PC-3 (cell line): ENCODE data around the gene MED12L. TPM values are rescaled to one million over a fixed set of nuclear protein-coding genes. Genes with fewer than 3 reads are reported as not detected.

ENCODE experiments used
- ATAC-seq: fragments of 200-7000 bp; cut with Tn5 transposase; 2 replicates; pipeline ENCODE4 v1.9.1; 2020; ENCODE audit warnings: mild to moderate bottlenecking, moderate library complexity
- BruUV-seq: library from RNA; stranded (reverse); fragments of 400-500 nt; replicated peaks from 2 replicates; lab custom pipeline; 2021; lab: Mats Ljungman, UMichigan
- CTCF ChIA-PET: fragments of 300-600 bp; sonication (Branson Sonifier 250); formaldehyde crosslinking; loops from one replicate; lab custom pipeline; 2022; ENCODE audit warnings: antibody characterized with exemption; lab: Charles Lee
- POLR2A ChIA-PET: fragments of 300-600 bp; sonication (Branson Sonifier 250); formaldehyde crosslinking; loops from one replicate; lab custom pipeline; 2022; ENCODE audit warnings: antibody characterized with exemption; ENCODE audit not compliant: unreplicated experiment; lab: Charles Lee
- DNase-seq: peaks from one replicate; pipeline ENCODE4 v3.0.0-alpha.2; 2015
- H2AFZ ChIP-seq: fragments of 300-600 bp; sonication (generic); 2 replicates; pipeline ENCODE4 v1.6.0; 2016; ENCODE audit warnings: antibody characterized with exemption, low read length
- H3F3A ChIP-seq: fragments of 300-600 bp; sonication (generic); one replicate; pipeline ENCODE4 v1.6.0; 2017; ENCODE audit warnings: antibody characterized with exemption, low read length, control low read depth, mild to moderate bottlenecking; ENCODE audit not compliant: unreplicated experiment
- H3K27ac ChIP-seq: fragments of 300-600 bp; sonication (generic); 2 replicates; pipeline ENCODE4 v1.5.1; 2016; ENCODE audit warnings: mild to moderate bottlenecking, low read length
- H3K27me3 ChIP-seq: fragments of 300-600 bp; sonication (generic); 2 replicates; pipeline ENCODE4 v1.6.1; 2016; ENCODE audit warnings: low read length, mixed read lengths
- H3K36me3 ChIP-seq: fragments of 300-600 bp; sonication (generic); 2 replicates; pipeline ENCODE4 v1.6.1; 2016; ENCODE audit warnings: low read depth, mixed run types, low read length, mixed read lengths
- H3K4me1 ChIP-seq: fragments of 300-600 bp; sonication (generic); 2 replicates; pipeline ENCODE4 v1.5.1; 2016; ENCODE audit warnings: low read length; ENCODE audit not compliant: insufficient read depth
- H3K4me2 ChIP-seq: fragments of 300-600 bp; sonication (generic); 2 replicates; pipeline ENCODE4 v1.6.0; 2016; ENCODE audit warnings: low read length
- H3K4me3 ChIP-seq: fragments of 300-600 bp; sonication (generic); 2 replicates; pipeline ENCODE4 v1.5.1; 2016; ENCODE audit warnings: mild to moderate bottlenecking, low read length, mixed read lengths
- H3K79me2 ChIP-seq: fragments of 300-600 bp; sonication (generic); 2 replicates; pipeline ENCODE4 v1.6.1; 2017; ENCODE audit warnings: low read length, mixed read lengths
- H3K9ac ChIP-seq: fragments of 300-600 bp; sonication (generic); 2 replicates; pipeline ENCODE4 v1.6.0; 2016; ENCODE audit warnings: mild to moderate bottlenecking, low read length
- H3K9me2 ChIP-seq: fragments of 300-600 bp; sonication (generic); replicated peaks from 2 replicates; pipeline ENCODE4 v1.6.1; 2016; ENCODE audit warnings: mixed run types, low read length, mixed read lengths
- H3K9me3 ChIP-seq: fragments of 300-600 bp; sonication (generic); 2 replicates; pipeline ENCODE4 v1.6.1; 2016; ENCODE audit warnings: low read length, mixed read lengths
- H4K20me1 ChIP-seq: fragments of 300-600 bp; sonication (generic); 2 replicates; pipeline ENCODE4 v1.6.1; 2016; ENCODE audit warnings: low read length, mixed read lengths
- CTCF ChIP-seq: fragments of 300-600 bp; sonication (generic); conservative IDR thresholded peaks from 2 replicates; pipeline ENCODE4 v1.5.1; 2017; ENCODE audit warnings: antibody characterized with exemption, low read depth, mild to moderate bottlenecking, low read length
- EZH2 ChIP-seq: fragments of 300-600 bp; sonication (generic); IDR thresholded peaks from one replicate; pipeline ENCODE4 v1.6.1; 2017; ENCODE audit warnings: antibody characterized with exemption, mild to moderate bottlenecking, low read length; ENCODE audit not compliant: unreplicated experiment
- EZH2phosphoT487 ChIP-seq: fragments of 300-600 bp; sonication (generic); IDR thresholded peaks from 2 replicates; pipeline ENCODE4 v1.6.1; 2018; ENCODE audit warnings: mild to moderate bottlenecking, antibody characterized with exemption, low read length, borderline replicate concordance
- intact Hi-C: fragments of 100-400 bp; cut with micrococcal nuclease; formaldehyde crosslinking; loops from 2 replicates; pipeline ENCODE4 v1.9.0; 2023
- total RNA-seq: library from RNA; depleted of rRNA; stranded (reverse); fragments of >200 nt; gene quantifications from 2 replicates; pipeline ENCODE4 v1.2.3, GENCODE V29; 2014

The MED12L gene
- total RNA-seq, 1 experiment from 2014 or later: 0.55 TPM

- TF ChIP-seq EZH2: no peak
- peak overlapping the region; percentile 9 for H2AFZ ChIP-seq
- no peak for ATAC-seq
- 0 out of 2 replicates have a peak overlapping the region, but pooled peaks have one; percentile 6 for H3K9ac ChIP-seq
- no peaks in the 10 kb centered on the region for H3K9me3 ChIP-seq
- peaks cover 15% of the 10 kb centered on the region for H3K79me2 ChIP-seq
- no peak for DNase-seq
- H4K20me1 ChIP-seq: no peaks in the 10 kb centered on the region
- peak overlapping the region; percentile 71 for H3K4me2 ChIP-seq
- no peaks in the 10 kb centered on the region for H3K36me3 ChIP-seq
- intact Hi-C loops: no loop called here
- ChIA-PET POLR2A (no interaction called here), CTCF (interaction anchor here (0.6 kb wide), 1 partner anchor 27 kb away, joined by 19 read pairs; no protein-coding TSS in a partner anchor)
- peak overlapping the region; percentile 15 for H3K4me3 ChIP-seq
- no TSS peak for BruUV-seq
- peaks cover 65% of the 10 kb centered on the region for H3K4me1 ChIP-seq
- no peaks in the 10 kb centered on the region for H3K27me3 ChIP-seq
- no peaks in the 10 kb centered on the region for H3K9me2 ChIP-seq
- peaks cover 6% of the 10 kb centered on the region for H3F3A ChIP-seq
- H3K27ac ChIP-seq: peak overlapping the region; percentile 70
These were observed 234.7 kb downstream of the MED12L start for GRCh38 chr3:151320131-151320530.

GRCh38 chr3:151321526-151321925 lies 236.1 kb downstream of the MED12L start:
- H3K27me3 ChIP-seq: no peaks in the 10 kb centered on the region
- H3K27ac ChIP-seq: no peak overlapping the region
- no peak for ATAC-seq
- no peaks in the 10 kb centered on the region for H4K20me1 ChIP-seq
- no peak overlapping the region for H2AFZ ChIP-seq
- H3K9ac ChIP-seq: no peak overlapping the region
- intact Hi-C loops: no loop called here
- H3K4me2 ChIP-seq: no peak overlapping the region
- peaks cover 6% of the 10 kb centered on the region for H3F3A ChIP-seq
- no peaks in the 10 kb centered on the region for H3K9me2 ChIP-seq
- no TSS peak for BruUV-seq
- no peaks in the 10 kb centered on the region for H3K36me3 ChIP-seq
- DNase-seq: no peak
- no peaks in the 10 kb centered on the region for H3K9me3 ChIP-seq
- H3K4me3 ChIP-seq: no peak overlapping the region
- peaks cover 51% of the 10 kb centered on the region for H3K4me1 ChIP-seq
- TF ChIP-seq CTCF (no peak), EZH2 (no peak), EZH2phosphoT487 (no peak)
- ChIA-PET CTCF (no interaction called here), POLR2A (no interaction called here)
- peaks cover 1% of the 10 kb centered on the region for H3K79me2 ChIP-seq

GRCh38 chr3:151322511-151322910 lies 237.0 kb downstream of the MED12L start:
- DNase-seq (no peak), ATAC-seq (no peak)
- TF ChIP-seq CTCF (no peak), EZH2phosphoT487 (no peak), EZH2 (no peak)
- no peak overlapping the region for H3K9ac ChIP-seq
- no peaks in the 10 kb centered on the region for H3K9me3 ChIP-seq
- no peaks in the 10 kb centered on the region for H3K27me3 ChIP-seq
- H3K4me1 ChIP-seq: peaks cover 47% of the 10 kb centered on the region
- H2AFZ ChIP-seq: no peak overlapping the region
- peaks cover 6% of the 10 kb centered on the region for H3F3A ChIP-seq
- intact Hi-C loops: no loop called here
- CTCF ChIA-PET: no interaction called here
- no peaks in the 10 kb centered on the region for H3K79me2 ChIP-seq
- H3K4me3 ChIP-seq: no peak overlapping the region
- H3K4me2 ChIP-seq: no peak overlapping the region
- H3K9me2 ChIP-seq: no peaks in the 10 kb centered on the region
- POLR2A ChIA-PET: no interaction called here
- BruUV-seq: no TSS peak
- H3K36me3 ChIP-seq: no peaks in the 10 kb centered on the region
- no peak overlapping the region for H3K27ac ChIP-seq
- no peaks in the 10 kb centered on the region for H4K20me1 ChIP-seq
